NB4 (cell line): ENCODE results near the gene SPON1.

Experiments used
- CTCF ChIP-seq: IDR thresholded peaks from one replicate; pipeline ENCODE4 v1.5.1; 2012; ENCODE audit warnings: low read depth, low read length
- POLR2A ChIP-seq: IDR thresholded peaks from 2 replicates; pipeline ENCODE4 v1.6.1; 2011; ENCODE audit warnings: mild to moderate bottlenecking; ENCODE audit not compliant: insufficient read length; ENCODE audit errors: extremely low read depth

GRCh38 chr11:14061721-14062120 is 99.2 kb downstream of the SPON1 start:
- TF ChIP-seq CTCF (no peak), POLR2A (no peak)
